ENCODE results near the gene CLDN22. TPM values are rescaled to one million over a fixed set of nuclear protein-coding genes. Genes with fewer than 3 reads are reported as not detected.

Gene CLDN22
- total RNA-seq, 1 donor: not detected

GRCh38 chr4:183318656-183319055 lies 1.4 kb downstream of the CLDN22 start:
- Histone ChIP-seq H3K4me3 (ENCODE audit: low read length) (no peak overlapping the region), H3K9me3 (ENCODE audit: low read depth, low read length) (no peaks in the 10 kb centered on the region), H3K27me3 (ENCODE audit: insufficient read depth, low read length) (no peaks in the 10 kb centered on the region), H3K4me1 (ENCODE audit: insufficient read depth, low read length) (no peaks in the 10 kb centered on the region)

GRCh38 chr4:183314806-183315205 lies 5.3 kb downstream of the CLDN22 start:
- H3K4me3 ChIP-seq (ENCODE audit: low read length): no peak overlapping the region
- no peaks in the 10 kb centered on the region for H3K27me3 ChIP-seq (ENCODE audit: insufficient read depth, low read length)
- no peaks in the 10 kb centered on the region for H3K9me3 ChIP-seq (ENCODE audit: low read depth, low read length)
- H3K4me1 ChIP-seq (ENCODE audit: insufficient read depth, low read length): no peaks in the 10 kb centered on the region

DNA sequence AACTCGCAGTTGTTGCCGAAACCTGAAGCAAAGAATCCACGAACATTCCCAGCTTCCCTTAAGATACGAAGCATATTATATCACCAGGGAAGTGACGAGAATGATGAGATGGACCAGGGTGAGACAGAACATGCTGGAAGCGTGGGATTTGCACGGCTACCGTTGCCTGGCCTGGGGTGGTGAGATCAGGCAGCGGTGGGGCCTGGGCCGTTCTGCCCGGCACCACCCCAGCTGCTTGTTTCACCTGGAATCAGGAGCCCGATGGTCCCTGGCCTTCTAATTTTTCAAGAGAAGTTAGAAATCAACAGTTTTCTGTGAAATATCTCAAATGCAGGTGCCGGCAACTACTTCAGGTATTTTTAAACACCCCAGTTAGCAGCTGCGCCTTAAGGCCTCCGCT lies 5.7 kb downstream of the CLDN22 start:
- no peaks in the 10 kb centered on the region for H3K9me3 ChIP-seq (ENCODE audit: low read depth, low read length)
- no peaks in the 10 kb centered on the region for H3K4me1 ChIP-seq (ENCODE audit: insufficient read depth, low read length)
- no peaks in the 10 kb centered on the region for H3K27me3 ChIP-seq (ENCODE audit: insufficient read depth, low read length)
- no peak overlapping the region for H3K4me3 ChIP-seq (ENCODE audit: low read length)

GRCh38 chr4:183312841-183313240 lies 7.2 kb downstream of the CLDN22 start:
- H3K27me3 ChIP-seq (ENCODE audit: insufficient read depth, low read length): no peaks in the 10 kb centered on the region
- H3K4me3 ChIP-seq (ENCODE audit: low read length): no peak overlapping the region
- H3K4me1 ChIP-seq (ENCODE audit: insufficient read depth, low read length): no peaks in the 10 kb centered on the region
- H3K9me3 ChIP-seq (ENCODE audit: low read depth, low read length): no peaks in the 10 kb centered on the region

DNA sequence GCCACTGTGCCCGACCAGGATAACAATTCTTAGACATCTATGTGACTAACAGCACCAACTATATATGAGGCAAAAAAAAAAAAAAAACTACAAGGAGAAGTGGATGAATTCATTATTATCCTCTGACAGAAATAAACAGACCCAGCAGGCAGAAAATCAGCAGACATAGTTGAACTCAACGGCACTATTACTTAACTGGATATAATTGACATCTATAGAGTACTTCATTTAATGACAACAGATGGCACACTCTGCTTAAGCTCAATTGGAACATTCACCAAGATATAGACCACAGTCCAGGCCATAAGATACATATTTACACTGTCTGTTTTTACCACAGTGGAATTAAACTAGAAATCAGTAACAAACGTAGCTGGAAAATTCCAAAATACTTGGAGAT lies 13.3 kb downstream of the CLDN22 start:
- H3K4me3 ChIP-seq (ENCODE audit: low read length): no peak overlapping the region
- H3K9me3 ChIP-seq (ENCODE audit: low read depth, low read length): no peaks in the 10 kb centered on the region
- H3K27me3 ChIP-seq (ENCODE audit: insufficient read depth, low read length): no peaks in the 10 kb centered on the region
- H3K4me1 ChIP-seq (ENCODE audit: insufficient read depth, low read length): no peaks in the 10 kb centered on the region

DNA sequence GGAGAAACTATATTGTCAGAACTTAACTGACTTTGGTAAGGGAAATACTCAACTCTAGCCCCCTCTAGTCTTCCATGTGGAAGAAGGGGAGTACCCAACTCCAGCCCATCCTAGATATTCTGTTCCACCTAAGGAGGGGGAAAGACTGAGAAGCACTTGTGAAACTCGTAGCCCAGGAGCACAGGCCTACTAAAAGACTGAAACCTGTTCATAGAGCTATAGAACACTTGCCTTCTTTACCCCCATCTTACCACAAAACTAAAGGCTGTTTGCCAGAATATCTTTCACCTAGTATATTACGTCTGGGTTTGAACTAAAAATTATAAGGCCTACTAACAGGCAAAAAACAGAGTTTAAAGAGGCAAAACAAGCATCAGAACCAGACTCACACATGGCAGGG lies 15.5 kb downstream of the CLDN22 start:
- Histone ChIP-seq H3K4me3 (ENCODE audit: low read length) (no peak overlapping the region), H3K27me3 (ENCODE audit: insufficient read depth, low read length) (no peaks in the 10 kb centered on the region), H3K4me1 (ENCODE audit: insufficient read depth, low read length) (no peaks in the 10 kb centered on the region), H3K9me3 (ENCODE audit: low read depth, low read length) (no peaks in the 10 kb centered on the region)

DNA sequence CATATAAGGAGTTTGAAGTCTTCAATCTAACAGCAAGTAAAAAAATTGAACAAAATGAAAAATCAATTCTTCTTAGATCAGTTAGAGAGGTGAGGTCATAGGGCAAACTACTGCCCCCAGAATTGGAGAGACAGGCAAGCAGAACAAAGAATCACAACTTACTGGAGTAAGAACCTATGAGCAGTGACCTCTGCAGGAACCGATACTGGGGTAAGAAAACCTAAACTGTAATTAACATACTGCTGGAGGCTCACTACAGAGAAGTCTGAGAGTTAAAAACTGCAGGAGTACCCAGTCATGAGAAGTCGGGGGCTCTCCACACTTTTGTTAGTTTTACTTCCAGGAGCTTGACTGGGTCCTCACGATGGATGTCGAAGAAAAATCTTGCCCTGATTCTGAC lies 16.0 kb downstream of the CLDN22 start:
- Histone ChIP-seq H3K9me3 (ENCODE audit: low read depth, low read length) (no peaks in the 10 kb centered on the region), H3K27me3 (ENCODE audit: insufficient read depth, low read length) (no peaks in the 10 kb centered on the region), H3K4me1 (ENCODE audit: insufficient read depth, low read length) (no peaks in the 10 kb centered on the region)

GRCh38 chr4:183303301-183303700 lies 16.8 kb downstream of the CLDN22 start:
- no peak overlapping the region for H3K4me3 ChIP-seq (ENCODE audit: low read length)

More for the DNA sequence above, 16.0 kb downstream of the CLDN22 start:
- H3K4me3 ChIP-seq (ENCODE audit: low read length): no peak overlapping the region

GRCh38 chr4:183300655-183301054 lies 19.4 kb downstream of the CLDN22 start:
- Histone ChIP-seq H3K4me3 (ENCODE audit: low read length) (no peak overlapping the region), H3K4me1 (ENCODE audit: insufficient read depth, low read length) (no peaks in the 10 kb centered on the region), H3K27me3 (ENCODE audit: insufficient read depth, low read length) (no peaks in the 10 kb centered on the region), H3K9me3 (ENCODE audit: low read depth, low read length) (no peaks in the 10 kb centered on the region)

More at GRCh38 chr4:183303301-183303700, 16.8 kb downstream of the CLDN22 start:
- no peaks in the 10 kb centered on the region for H3K9me3 ChIP-seq (ENCODE audit: low read depth, low read length)
- no peaks in the 10 kb centered on the region for H3K27me3 ChIP-seq (ENCODE audit: insufficient read depth, low read length)
- no peaks in the 10 kb centered on the region for H3K4me1 ChIP-seq (ENCODE audit: insufficient read depth, low read length)

DNA sequence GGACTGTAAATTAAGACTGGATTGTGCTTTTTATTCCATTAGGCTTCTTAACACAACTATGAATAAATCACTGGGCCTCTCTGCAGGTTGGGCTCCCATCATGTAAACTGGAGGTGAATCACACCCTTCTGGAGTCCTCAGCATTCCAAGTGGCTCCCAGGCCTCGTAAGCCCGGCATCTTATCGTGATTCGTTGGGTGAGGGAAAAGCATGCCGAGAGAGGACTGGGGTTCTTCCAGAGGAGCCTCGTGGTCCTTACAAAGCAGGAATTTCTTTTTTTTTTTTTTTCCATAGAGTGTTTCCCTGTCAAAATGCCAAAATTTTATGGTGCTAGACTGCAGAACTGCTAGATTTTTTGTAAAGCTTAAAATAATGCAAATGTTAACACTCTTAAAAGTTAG lies 20.0 kb downstream of the CLDN22 start:
- H3K9me3 ChIP-seq (ENCODE audit: low read depth, low read length): no peaks in the 10 kb centered on the region
- no peak overlapping the region for H3K4me3 ChIP-seq (ENCODE audit: low read length)
- H3K27me3 ChIP-seq (ENCODE audit: insufficient read depth, low read length): no peaks in the 10 kb centered on the region
- no peaks in the 10 kb centered on the region for H3K4me1 ChIP-seq (ENCODE audit: insufficient read depth, low read length)

DNA sequence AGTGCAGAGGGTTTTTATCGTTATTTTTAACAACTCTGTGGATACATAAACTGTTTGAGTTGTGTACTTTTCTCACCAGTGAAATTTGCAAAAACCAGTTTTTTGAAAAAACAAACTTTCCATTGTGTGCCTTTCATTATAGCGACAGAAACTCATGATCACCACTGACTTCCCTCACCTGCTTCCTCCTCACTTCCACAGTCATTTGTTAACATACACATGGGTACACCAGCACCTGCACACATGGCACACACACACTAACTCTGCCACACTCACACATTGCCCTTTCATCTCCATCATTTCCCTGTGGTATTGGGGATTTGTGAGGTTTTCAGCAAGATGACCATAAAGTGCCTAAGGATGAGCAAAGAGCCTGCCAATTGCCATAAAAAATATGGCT lies 20.6 kb downstream of the CLDN22 start:
- Histone ChIP-seq H3K4me1 (ENCODE audit: insufficient read depth, low read length) (no peaks in the 10 kb centered on the region), H3K4me3 (ENCODE audit: low read length) (no peak overlapping the region), H3K9me3 (ENCODE audit: low read depth, low read length) (no peaks in the 10 kb centered on the region), H3K27me3 (ENCODE audit: insufficient read depth, low read length) (no peaks in the 10 kb centered on the region)

GRCh38 chr4:183297675-183298074 lies 22.4 kb downstream of the CLDN22 start:
- Histone ChIP-seq H3K4me1 (ENCODE audit: insufficient read depth, low read length) (no peaks in the 10 kb centered on the region), H3K4me3 (ENCODE audit: low read length) (no peak overlapping the region), H3K9me3 (ENCODE audit: low read depth, low read length) (no peaks in the 10 kb centered on the region), H3K27me3 (ENCODE audit: insufficient read depth, low read length) (no peaks in the 10 kb centered on the region)

- H3K27me3 ChIP-seq (ENCODE audit: insufficient read depth, low read length): no peaks in the 10 kb centered on the region
- H3K4me1 ChIP-seq (ENCODE audit: insufficient read depth, low read length): no peaks in the 10 kb centered on the region
- no peak overlapping the region for H3K4me3 ChIP-seq (ENCODE audit: low read length)
- no peaks in the 10 kb centered on the region for H3K9me3 ChIP-seq (ENCODE audit: low read depth, low read length)
These were observed 24.4 kb downstream of the CLDN22 start for GRCh38 chr4:183295711-183296110.

DNA sequence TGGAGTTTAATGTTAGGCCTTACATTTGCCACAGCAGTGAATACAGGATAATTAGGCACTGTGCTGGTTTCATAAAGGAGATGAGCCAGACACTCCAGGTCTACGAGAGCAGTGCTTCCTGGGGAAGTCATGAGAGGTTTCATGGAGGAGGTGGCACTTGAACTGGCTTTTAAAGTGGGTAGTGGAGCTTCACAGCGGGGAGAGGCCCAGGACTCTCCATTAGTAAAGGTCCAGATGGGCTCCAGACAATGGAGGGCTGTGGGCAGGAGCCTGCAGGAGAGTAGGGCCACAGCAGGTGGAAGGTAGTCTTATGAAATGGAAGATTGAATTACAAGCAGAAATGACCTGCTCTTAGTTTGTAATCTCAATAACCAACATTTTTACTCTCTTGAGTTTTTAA lies 29.0 kb downstream of the CLDN22 start:
- Histone ChIP-seq H3K4me3 (ENCODE audit: low read length) (no peak overlapping the region), H3K9me3 (ENCODE audit: low read depth, low read length) (no peaks in the 10 kb centered on the region), H3K27me3 (ENCODE audit: insufficient read depth, low read length) (no peaks in the 10 kb centered on the region)

GRCh38 chr4:183289688-183290087 lies 30.4 kb downstream of the CLDN22 start:
- no peaks in the 10 kb centered on the region for H3K27me3 ChIP-seq (ENCODE audit: insufficient read depth, low read length)
- no peak overlapping the region for H3K4me3 ChIP-seq (ENCODE audit: low read length)
- no peaks in the 10 kb centered on the region for H3K9me3 ChIP-seq (ENCODE audit: low read depth, low read length)
- no peaks in the 10 kb centered on the region for H3K4me1 ChIP-seq (ENCODE audit: insufficient read depth, low read length)

More for the DNA sequence above, 29.0 kb downstream of the CLDN22 start:
- H3K4me1 ChIP-seq (ENCODE audit: insufficient read depth, low read length): no peaks in the 10 kb centered on the region

GRCh38 chr4:183288955-183289354 lies 31.1 kb downstream of the CLDN22 start:
- Histone ChIP-seq H3K4me1 (ENCODE audit: insufficient read depth, low read length) (no peaks in the 10 kb centered on the region), H3K27me3 (ENCODE audit: insufficient read depth, low read length) (no peaks in the 10 kb centered on the region), H3K9me3 (ENCODE audit: low read depth, low read length) (no peaks in the 10 kb centered on the region), H3K4me3 (ENCODE audit: low read length) (no peak overlapping the region)

DNA sequence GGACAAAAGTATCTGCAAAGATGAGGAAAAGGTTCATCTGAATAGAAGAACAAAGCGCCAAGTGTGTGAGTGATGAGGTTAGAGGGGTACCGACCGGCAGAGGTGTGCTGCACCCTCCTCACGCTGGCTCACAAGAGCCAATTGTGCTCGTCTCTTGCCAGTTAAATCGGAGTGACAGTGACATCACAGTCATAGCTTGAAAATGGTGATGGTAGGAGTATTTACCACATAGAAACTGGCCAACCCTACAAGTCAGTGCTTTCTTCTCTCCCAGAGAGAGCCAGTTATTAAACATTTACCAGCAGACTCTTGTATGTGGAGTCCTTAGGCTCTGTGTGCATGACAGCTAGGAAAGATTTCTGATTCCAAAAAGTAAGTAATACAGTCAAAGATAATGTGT lies 32.4 kb downstream of the CLDN22 start:
- Histone ChIP-seq H3K27me3 (ENCODE audit: insufficient read depth, low read length) (no peaks in the 10 kb centered on the region), H3K4me1 (ENCODE audit: insufficient read depth, low read length) (no peaks in the 10 kb centered on the region), H3K9me3 (ENCODE audit: low read depth, low read length) (no peaks in the 10 kb centered on the region), H3K4me3 (ENCODE audit: low read length) (no peak overlapping the region)
